ENCODE results near the gene PAX8. TPM values are rescaled to one million over a fixed set of nuclear protein-coding genes. Genes with fewer than 3 reads are reported as not detected.

PAX8 gene
- total and polyA plus RNA-seq, 2 of the 13 experiments (the other 11 are each of a cell fraction or from before 2014, with no cell fraction given), result 1.5 to 8.8 TPM

- TF ChIP-seq MED13 (CRISPR knock-in tag; IDR thresholded peaks at IDR 0.05) (no peak), ZIK1 (CRISPR knock-in tag; IDR thresholded peaks at IDR 0.05; ENCODE audit: borderline replicate concordance, low read depth) (no peak), HMG20A (CRISPR knock-in tag; IDR thresholded peaks at IDR 0.05; ENCODE audit: borderline replicate concordance) (peak; percentile 83; the same call in 1 of the 2 replicates), PHF21A (CRISPR knock-in tag; IDR thresholded peaks at IDR 0.05) (peak; percentile 27; the same call in 1 of the 2 replicates), TFDP2 (CRISPR knock-in tag; IDR thresholded peaks at IDR 0.05) (no peak), ZMYM4 (CRISPR knock-in tag; IDR thresholded peaks at IDR 0.05) (no peak), ZNF619 (CRISPR knock-in tag; IDR thresholded peaks at IDR 0.05) (no peak), RFXANK (CRISPR knock-in tag; IDR thresholded peaks at IDR 0.05) (no peak), RARA (CRISPR knock-in tag; IDR thresholded peaks at IDR 0.05) (peak; percentile 87), PPARG (CRISPR knock-in tag; conservative IDR thresholded peaks at IDR 0.05) (peak; percentile 92), FOXA1 (IDR thresholded peaks at IDR 0.05) (no peak), FOXA1 (CRISPR knock-in tag; IDR thresholded peaks at IDR 0.05) (0 out of 2 replicates have a peak, but pooled peaks have one; percentile 25), IKZF5 (CRISPR knock-in tag; IDR thresholded peaks at IDR 0.05) (no peak; the same call in 1 of the 2 replicates), KMT2B (CRISPR knock-in tag; IDR thresholded peaks at IDR 0.05) (no peak), ZNF142 (CRISPR knock-in tag; IDR thresholded peaks at IDR 0.05) (no peak), SMARCC2 (IDR thresholded peaks at IDR 0.05) (no peak), ZNF614 (CRISPR knock-in tag; IDR thresholded peaks at IDR 0.05; ENCODE audit: borderline replicate concordance) (no peak), HDAC2 (CRISPR knock-in tag; IDR thresholded peaks at IDR 0.05) (peak; percentile 53), ZMYM3 (CRISPR knock-in tag; IDR thresholded peaks at IDR 0.05) (peak; percentile 65), BHLHE40 (IDR thresholded peaks at IDR 0.05; ENCODE audit: low read length) (no peak), ZNF772 (CRISPR knock-in tag; IDR thresholded peaks at IDR 0.05) (0 out of 2 replicates have a peak, but pooled peaks have one; percentile 33), SOX6 (IDR thresholded peaks at IDR 0.05) (no peak), SOX6 (CRISPR knock-in tag; IDR thresholded peaks at IDR 0.05) (peak; percentile 71; the same call in 1 of the 2 replicates), ZNF556 (CRISPR knock-in tag; IDR thresholded peaks at IDR 0.05; ENCODE audit: borderline replicate concordance) (no peak), PAWR (CRISPR knock-in tag; IDR thresholded peaks at IDR 0.05; ENCODE audit: borderline replicate concordance) (no peak), JUN (CRISPR knock-in tag; IDR thresholded peaks at IDR 0.05) (no peak), TBL1XR1 (IDR thresholded peaks at IDR 0.05; ENCODE audit: borderline replicate concordance, low read length, partially characterized antibody) (peak; percentile 57)
Observed at GRCh38 chr2:113166187-113166645, 112.5 kb downstream of the PAX8 start (continued).
